Progenitor cell of endocrine pancreas (in vitro differentiated cells): Measurements from ENCODE around the gene MEDAG. TPM values are rescaled to one million over a fixed set of nuclear protein-coding genes. Genes with fewer than 3 reads are reported as not detected.

Experiments
- DNase-seq: peaks from one replicate; pipeline ENCODE4 v3.0.0; 2021; ENCODE audit warnings: low spot score; ENCODE audit not compliant: unreplicated experiment
- H3K27ac Mint-ChIP-seq: 2 replicates; pipeline ENCODE4 v1.8.0; 2021; ENCODE audit warnings: mild to moderate bottlenecking, moderate library complexity, mixed read lengths
- H3K27me3 Mint-ChIP-seq: 2 replicates; pipeline ENCODE4 v1.8.0; 2021; ENCODE audit warnings: mixed read lengths
- H3K36me3 Mint-ChIP-seq: 2 replicates; pipeline ENCODE4 v1.8.0; 2022; ENCODE audit warnings: mixed read lengths; ENCODE audit not compliant: insufficient read depth
- H3K4me1 Mint-ChIP-seq: 2 replicates; pipeline ENCODE4 v1.8.0; 2021; ENCODE audit warnings: low read depth, mixed read lengths
- H3K4me3 Mint-ChIP-seq: 2 replicates; pipeline ENCODE4 v1.8.0; 2021; ENCODE audit warnings: low read depth, mild to moderate bottlenecking, moderate library complexity, mixed read lengths
- H3K9me3 Mint-ChIP-seq: 2 replicates; pipeline ENCODE4 v1.8.0; 2021; ENCODE audit warnings: low read depth, mixed read lengths
- total RNA-seq: library from RNA; stranded (reverse); gene quantifications from 2 replicates; pipeline ENCODE4 v1.2.1, GENCODE V29; 2021
- TF ChIP-seq, protein P1 (sequence below): fragments of 200-600 bp; sonication (generic); IDR thresholded peaks from one replicate; pipeline ENCODE4 v1.5.0; 2021; ENCODE audit warnings: antibody characterized with exemption, mild to moderate bottlenecking; ENCODE audit not compliant: unreplicated experiment

The MEDAG gene
- total RNA-seq, 1 donor from 2014 or later, result not detected

DNA sequence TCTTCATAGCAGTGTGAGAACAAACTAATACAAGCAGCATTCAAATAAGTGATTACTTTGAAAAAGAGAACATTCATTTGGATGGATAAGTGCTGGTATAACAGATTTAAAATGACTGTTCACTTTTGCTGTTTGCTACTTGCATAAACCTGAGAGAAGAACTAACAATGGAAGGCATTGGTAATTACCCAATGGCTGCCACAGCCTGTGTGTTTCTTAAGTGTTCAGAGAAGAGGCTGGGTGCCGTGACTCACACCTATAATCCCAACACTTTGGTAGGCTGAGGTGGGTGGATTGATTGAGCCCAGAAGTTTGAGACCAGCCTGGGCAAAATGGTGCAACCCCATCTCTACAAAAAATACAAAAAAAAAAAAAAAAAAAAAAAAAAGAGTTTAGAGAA, 21.5 kb downstream of the MEDAG start:
- TF ChIP-seq, protein P1, sequence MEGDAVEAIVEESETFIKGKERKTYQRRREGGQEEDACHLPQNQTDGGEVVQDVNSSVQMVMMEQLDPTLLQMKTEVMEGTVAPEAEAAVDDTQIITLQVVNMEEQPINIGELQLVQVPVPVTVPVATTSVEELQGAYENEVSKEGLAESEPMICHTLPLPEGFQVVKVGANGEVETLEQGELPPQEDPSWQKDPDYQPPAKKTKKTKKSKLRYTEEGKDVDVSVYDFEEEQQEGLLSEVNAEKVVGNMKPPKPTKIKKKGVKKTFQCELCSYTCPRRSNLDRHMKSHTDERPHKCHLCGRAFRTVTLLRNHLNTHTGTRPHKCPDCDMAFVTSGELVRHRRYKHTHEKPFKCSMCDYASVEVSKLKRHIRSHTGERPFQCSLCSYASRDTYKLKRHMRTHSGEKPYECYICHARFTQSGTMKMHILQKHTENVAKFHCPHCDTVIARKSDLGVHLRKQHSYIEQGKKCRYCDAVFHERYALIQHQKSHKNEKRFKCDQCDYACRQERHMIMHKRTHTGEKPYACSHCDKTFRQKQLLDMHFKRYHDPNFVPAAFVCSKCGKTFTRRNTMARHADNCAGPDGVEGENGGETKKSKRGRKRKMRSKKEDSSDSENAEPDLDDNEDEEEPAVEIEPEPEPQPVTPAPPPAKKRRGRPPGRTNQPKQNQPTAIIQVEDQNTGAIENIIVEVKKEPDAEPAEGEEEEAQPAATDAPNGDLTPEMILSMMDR, result no peak
- H3K4me1 Mint-ChIP-seq, result peaks cover 12% of the 10 kb centered on the region
- H3K27ac Mint-ChIP-seq, result no peak overlapping the region
- no peak for DNase-seq
- H3K9me3 Mint-ChIP-seq, result no peaks in the 10 kb centered on the region
- peaks cover 23% of the 10 kb centered on the region for H3K27me3 Mint-ChIP-seq
- H3K36me3 Mint-ChIP-seq, result no peaks in the 10 kb centered on the region
- no peak overlapping the region for H3K4me3 Mint-ChIP-seq

DNA sequence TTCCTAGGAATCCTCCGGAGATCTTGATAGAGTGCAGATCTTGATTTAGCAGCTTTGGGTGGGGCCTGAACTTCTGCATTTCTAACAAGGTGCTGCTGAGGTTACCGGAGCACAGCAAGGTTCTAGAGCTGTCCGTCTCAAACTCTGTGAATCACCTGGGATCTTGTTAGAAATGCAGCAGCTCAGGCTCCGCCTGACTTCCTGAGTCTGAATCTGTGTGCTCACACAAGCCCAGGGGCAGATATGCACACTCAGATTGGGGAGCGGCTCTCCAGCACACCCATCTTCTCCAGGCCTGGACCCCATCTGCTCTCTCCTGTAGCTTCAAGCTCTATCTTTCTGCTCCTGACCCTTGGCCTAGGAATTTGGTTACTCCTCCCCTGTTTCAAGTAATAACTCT, 22.9 kb downstream of the MEDAG start:
- TF ChIP-seq, protein P1, result no peak
- H3K27me3 Mint-ChIP-seq, result peaks cover 29% of the 10 kb centered on the region
- H3K36me3 Mint-ChIP-seq, result no peaks in the 10 kb centered on the region
- H3K9me3 Mint-ChIP-seq, result no peaks in the 10 kb centered on the region
- no peak overlapping the region for H3K4me3 Mint-ChIP-seq
- peaks cover 17% of the 10 kb centered on the region for H3K4me1 Mint-ChIP-seq
- DNase-seq, result no peak
- H3K27ac Mint-ChIP-seq, result no peak overlapping the region

DNA sequence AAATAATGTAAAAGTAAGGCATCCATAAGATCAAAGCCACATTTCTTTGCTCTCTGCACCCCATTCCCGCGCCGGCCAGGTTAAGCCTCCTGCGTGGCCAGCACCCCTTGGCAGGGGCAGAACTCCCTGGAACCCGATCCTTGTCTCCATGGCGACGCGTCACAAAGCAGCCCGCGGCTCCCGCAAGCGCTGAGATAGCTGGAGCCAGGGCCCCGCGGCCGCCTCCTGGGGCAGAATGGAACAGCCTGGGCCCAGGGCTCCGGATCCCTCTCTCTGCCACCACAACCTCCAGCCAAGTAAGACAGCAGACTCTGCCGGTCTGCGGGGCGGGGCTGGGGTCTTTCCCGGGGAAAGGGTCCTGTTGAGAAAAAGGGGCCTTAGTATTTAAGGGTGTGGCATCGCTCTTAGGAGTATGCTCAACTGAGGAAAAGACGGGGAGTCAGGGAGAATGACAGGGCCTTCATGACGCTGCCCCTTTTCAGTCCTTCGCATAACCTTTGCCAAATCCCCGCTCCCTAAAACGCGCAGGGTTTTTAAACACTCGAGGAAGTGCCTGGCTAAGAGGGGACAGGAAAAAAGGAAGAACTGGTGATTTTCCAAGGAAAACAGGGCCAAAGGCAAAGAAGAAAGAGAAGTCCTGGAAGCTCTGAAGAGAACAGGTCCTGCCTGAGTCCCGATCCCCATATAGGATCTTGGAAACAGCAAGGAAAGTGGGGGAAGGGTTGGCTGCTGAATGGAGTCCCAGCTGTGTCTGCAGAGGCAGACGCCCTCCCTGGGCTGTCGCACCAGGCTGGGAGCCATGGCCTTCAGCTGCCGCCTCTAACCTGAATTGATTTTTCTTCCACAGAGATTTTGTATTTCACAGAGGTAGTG, 26.6 kb downstream of the MEDAG start, which contains the start of gene TEX26:
Gene TEX26, plus strand, starts transcription at position 176 of the 873 bp plus-strand sequence. Its CDS starts 60 bp downstream, at position 236.
- Mint-ChIP-seq H3K4me1 (peaks cover 14% of the 10 kb centered on the region), H3K27ac (no peak within 1 kb of the TSS), H3K27me3 (peaks cover 46% of the 10 kb centered on the region), H3K36me3 (no peaks in the 10 kb centered on the region), H3K4me3 (no peak within 1 kb of the TSS), H3K9me3 (no peaks in the 10 kb centered on the region)
- TF ChIP-seq, protein P1, result peak; percentile 35
- peak; percentile 28 for DNase-seq

DNA sequence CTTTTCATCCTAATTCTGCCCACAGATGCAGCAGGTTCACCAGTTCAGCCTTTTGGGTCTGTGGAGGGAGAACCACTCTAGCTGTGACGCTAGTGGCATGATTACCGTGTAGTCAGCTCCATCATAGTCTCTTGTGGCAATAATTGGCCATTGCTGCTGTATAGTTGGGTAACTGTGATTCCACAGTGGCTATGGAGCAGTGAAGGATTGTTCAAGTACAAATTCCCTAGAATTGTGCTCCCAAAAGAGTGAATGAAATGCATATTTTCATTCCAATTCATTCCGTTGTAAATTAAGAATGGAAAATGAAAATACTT, 27.2 kb downstream of the MEDAG start:
- Mint-ChIP-seq H3K4me1 (peaks cover 14% of the 10 kb centered on the region), H3K4me3 (no peak overlapping the region), H3K9me3 (no peaks in the 10 kb centered on the region), H3K27ac (no peak overlapping the region), H3K27me3 (peaks cover 47% of the 10 kb centered on the region), H3K36me3 (no peaks in the 10 kb centered on the region)
- TF ChIP-seq, protein P1, result no peak
- DNase-seq, result no peak

DNA sequence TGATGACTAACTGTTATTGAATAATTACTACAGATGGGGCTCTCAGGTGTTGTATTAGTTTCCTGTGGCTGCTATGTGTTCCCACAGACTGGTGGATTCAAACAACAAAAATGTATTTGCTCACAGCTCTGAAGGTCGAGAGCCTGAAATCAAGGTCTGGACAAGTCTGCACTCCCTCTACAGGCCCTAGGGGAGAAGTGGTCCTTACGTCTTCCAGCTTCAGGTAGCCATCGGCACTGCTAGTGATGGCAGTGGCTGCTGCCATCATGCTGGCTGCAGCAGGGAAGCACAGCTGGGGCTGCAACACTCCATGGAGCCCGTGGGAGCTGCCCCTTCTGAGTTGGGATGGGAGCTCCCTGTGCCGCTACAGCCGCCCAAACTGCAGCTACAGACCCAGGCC, 28.3 kb downstream of the MEDAG start:
- Mint-ChIP-seq H3K36me3 (no peaks in the 10 kb centered on the region), H3K4me3 (no peak overlapping the region), H3K27ac (no peak overlapping the region), H3K9me3 (no peaks in the 10 kb centered on the region), H3K27me3 (peaks cover 47% of the 10 kb centered on the region), H3K4me1 (peaks cover 11% of the 10 kb centered on the region)
- no peak for DNase-seq
- TF ChIP-seq, protein P1, result peak; percentile 55
